Measurements from ENCODE around the gene NRARP. TPM values are rescaled to one million over a fixed set of nuclear protein-coding genes. Genes with fewer than 3 reads are reported as not detected.

The NRARP gene
- total and polyA plus RNA-seq, 2 of the 13 experiments (the other 11 are each of a cell fraction or from before 2014, with no cell fraction given), result 0.22 to 0.46 TPM

DNA sequence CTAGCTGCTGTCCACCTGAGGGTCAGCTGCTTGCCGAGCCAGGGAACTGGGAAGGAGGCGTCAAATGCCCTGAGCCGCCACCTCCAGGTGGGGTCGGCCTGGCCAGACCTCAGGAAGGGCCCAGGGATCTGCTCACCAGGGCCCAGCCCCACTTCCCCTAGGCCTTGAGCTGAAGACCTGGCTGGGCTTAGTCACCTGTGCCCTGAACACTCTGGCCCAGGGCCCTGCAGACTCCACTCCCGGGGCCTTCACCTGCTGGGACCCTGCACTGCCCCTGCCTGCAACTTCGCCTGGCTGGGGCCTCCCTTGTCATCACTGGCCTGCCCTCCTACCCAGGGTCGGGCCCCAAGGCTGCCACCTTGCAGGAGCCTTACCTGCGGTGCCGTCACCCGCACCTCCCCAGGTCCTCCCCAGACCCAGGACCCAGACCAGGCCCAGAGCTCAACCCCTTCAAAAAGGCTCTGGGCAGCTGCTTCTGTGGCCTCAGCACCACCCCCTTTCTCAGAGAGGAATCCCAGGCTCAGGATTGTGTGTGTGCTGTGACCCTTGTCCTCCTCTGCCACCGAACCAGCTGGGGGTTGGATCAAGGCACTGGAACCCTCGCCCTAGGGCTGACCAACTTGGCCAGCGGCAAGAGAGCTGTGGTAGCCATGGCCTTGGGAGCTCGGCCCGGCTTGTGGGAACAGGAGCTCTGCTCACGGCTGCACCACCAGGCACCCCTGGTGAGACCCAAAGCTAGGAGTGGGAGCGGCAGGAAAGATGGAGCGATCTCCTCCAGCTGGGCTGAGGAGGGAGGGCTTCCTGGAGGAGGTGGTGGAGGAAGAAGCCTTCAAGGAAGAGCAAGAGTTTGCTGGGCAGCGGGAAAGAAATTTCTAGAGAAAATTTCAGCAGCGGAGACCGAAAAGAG is 48.1 kb downstream of the NRARP start (continued):
- TF ChIP-seq, protein P1, sequence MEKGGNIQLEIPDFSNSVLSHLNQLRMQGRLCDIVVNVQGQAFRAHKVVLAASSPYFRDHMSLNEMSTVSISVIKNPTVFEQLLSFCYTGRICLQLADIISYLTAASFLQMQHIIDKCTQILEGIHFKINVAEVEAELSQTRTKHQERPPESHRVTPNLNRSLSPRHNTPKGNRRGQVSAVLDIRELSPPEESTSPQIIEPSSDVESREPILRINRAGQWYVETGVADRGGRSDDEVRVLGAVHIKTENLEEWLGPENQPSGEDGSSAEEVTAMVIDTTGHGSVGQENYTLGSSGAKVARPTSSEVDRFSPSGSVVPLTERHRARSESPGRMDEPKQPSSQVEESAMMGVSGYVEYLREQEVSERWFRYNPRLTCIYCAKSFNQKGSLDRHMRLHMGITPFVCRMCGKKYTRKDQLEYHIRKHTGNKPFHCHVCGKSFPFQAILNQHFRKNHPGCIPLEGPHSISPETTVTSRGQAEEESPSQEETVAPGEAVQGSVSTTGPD (CRISPR knock-in tag; IDR thresholded peaks at IDR 0.05), result 0 out of 2 replicates have a peak, but pooled peaks have one; percentile 34
- TF ChIP-seq CAMTA2 (CRISPR knock-in tag; IDR thresholded peaks at IDR 0.05; ENCODE audit: borderline replicate concordance) (peak; percentile 84; the same call in 1 of the 2 replicates), ZFX (CRISPR knock-in tag; IDR thresholded peaks at IDR 0.05; ENCODE audit: low read depth) (peak; percentile 78), ZMYM3 (CRISPR knock-in tag; IDR thresholded peaks at IDR 0.05) (peak; percentile 68), MTA3 (CRISPR knock-in tag; IDR thresholded peaks at IDR 0.05) (no peak), PPARG (CRISPR knock-in tag; conservative IDR thresholded peaks at IDR 0.05) (peak; percentile 48; the same call in 1 of the 2 replicates), NAIF1 (CRISPR knock-in tag; IDR thresholded peaks at IDR 0.05; ENCODE audit: borderline replicate concordance) (no peak)
- TF ChIP-seq, protein P2, sequence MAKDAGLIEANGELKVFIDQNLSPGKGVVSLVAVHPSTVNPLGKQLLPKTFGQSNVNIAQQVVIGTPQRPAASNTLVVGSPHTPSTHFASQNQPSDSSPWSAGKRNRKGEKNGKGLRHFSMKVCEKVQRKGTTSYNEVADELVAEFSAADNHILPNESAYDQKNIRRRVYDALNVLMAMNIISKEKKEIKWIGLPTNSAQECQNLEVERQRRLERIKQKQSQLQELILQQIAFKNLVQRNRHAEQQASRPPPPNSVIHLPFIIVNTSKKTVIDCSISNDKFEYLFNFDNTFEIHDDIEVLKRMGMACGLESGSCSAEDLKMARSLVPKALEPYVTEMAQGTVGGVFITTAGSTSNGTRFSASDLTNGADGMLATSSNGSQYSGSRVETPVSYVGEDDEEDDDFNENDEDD (CRISPR knock-in tag; IDR thresholded peaks at IDR 0.05; ENCODE audit: borderline replicate concordance), result peak; percentile 30; the same call in 1 of the 2 replicates
